GM19035 (cell line): Measurements from ENCODE around the gene RBM12.
A peak's percentile ranks its signal among the peaks of the same experiment; 100 is the strongest.

ENCODE experiments used
- ATAC-seq: cut with Tn5 transposase; IDR thresholded peaks from one replicate; pipeline ENCODE4 v1.9.1; 2021; ENCODE audit not compliant: unreplicated experiment

The RBM12 gene

GRCh38 chr20:35626386-35627001 is 38.2 kb downstream of the RBM12 start:
- no peak for ATAC-seq

- ATAC-seq = no peak
These were observed 38.9 kb downstream of the RBM12 start for GRCh38 chr20:35625584-35626385.

- ATAC-seq = no peak
These were observed 43.1 kb downstream of the RBM12 start for GRCh38 chr20:35621560-35621946.

- ATAC-seq = no peak
These were observed 43.7 kb downstream of the RBM12 start for GRCh38 chr20:35620818-35621559.

GRCh38 chr20:35619196-35620095 is 45.3 kb downstream of the RBM12 start:
- ATAC-seq = peak; percentile 38

- ATAC-seq = no peak
These were observed 46.2 kb downstream of the RBM12 start for GRCh38 chr20:35618263-35619131.

- no peak for ATAC-seq
These were observed 47.1 kb downstream of the RBM12 start for GRCh38 chr20:35617397-35618262.

DNA sequence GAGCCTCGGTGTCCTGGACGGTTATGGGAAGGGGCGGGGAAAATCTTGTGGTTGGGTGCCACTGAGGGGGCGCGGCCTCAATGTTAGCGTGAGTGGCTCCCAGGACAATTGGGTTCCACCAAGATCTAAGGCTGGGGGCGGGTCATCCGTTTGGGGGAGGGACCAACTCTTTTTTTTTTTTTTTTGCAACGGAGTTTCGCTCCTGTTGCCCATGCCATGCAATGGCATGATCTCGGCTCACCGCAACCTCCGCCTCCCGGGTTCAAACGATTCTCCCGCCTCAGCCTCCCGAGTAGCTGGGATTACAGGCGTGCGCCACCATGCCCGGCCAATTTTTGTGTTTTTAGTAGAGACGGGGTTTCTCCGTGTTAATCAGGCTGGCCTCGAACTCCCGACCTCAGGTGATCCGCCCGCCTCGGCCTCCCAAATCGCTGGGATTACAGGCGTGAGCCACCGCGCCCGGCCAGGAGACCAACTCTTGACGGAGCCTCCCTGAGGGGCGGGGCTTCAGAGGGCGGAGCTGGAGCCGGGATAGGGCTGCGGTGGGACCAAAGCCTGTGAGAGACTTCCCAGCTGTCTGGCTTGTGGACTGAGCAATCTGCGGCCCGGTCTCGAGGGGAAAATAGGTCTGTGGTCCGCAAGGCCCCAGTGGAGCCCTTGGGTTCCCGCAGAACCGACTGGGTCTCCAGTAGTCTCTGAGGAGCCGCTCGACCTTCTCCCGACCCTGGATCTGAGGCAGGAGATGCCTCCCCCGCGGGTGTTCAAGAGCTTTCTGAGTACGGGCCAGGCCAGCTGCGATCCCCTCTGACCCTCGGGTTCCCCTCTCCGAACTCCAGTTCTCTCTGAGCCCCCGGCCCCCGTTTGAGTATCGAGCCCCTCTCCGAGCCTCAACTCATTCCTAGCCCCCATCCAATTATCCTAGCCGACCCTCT is 48.0 kb downstream of the RBM12 start:
- ATAC-seq = peak; percentile 25

- peak; percentile 74 for ATAC-seq
These were observed 48.8 kb downstream of the RBM12 start, which contains the start of gene SPAG4 for GRCh38 chr20:35615667-35616464. SPAG4 (plus strand) TSS chr20:35615829; CDS start chr20:35616004, 175 bp downstream.

DNA sequence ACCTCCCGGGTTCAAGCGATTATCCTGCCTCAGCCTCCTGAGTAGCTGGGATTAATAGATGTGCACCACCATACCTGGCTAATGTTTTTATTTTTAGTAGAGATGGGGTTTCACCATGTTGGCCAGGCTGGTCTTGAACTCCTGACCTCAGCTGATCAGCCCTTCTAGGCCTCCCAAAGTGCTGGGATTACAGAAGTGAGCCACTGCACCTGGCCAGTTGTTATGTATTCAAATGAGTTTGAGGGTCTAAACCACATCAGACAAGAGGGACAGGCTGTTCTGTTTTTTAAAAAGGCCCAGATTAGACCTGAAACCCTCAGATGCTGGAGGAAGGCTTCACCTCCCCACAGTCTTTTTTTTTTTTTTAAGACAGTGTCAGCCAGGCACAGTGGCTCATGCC is 53.2 kb downstream of the RBM12 start:
- ATAC-seq = peak; percentile 20

- ATAC-seq = no peak
These were observed 53.8 kb downstream of the RBM12 start for GRCh38 chr20:35610833-35611427.

DNA sequence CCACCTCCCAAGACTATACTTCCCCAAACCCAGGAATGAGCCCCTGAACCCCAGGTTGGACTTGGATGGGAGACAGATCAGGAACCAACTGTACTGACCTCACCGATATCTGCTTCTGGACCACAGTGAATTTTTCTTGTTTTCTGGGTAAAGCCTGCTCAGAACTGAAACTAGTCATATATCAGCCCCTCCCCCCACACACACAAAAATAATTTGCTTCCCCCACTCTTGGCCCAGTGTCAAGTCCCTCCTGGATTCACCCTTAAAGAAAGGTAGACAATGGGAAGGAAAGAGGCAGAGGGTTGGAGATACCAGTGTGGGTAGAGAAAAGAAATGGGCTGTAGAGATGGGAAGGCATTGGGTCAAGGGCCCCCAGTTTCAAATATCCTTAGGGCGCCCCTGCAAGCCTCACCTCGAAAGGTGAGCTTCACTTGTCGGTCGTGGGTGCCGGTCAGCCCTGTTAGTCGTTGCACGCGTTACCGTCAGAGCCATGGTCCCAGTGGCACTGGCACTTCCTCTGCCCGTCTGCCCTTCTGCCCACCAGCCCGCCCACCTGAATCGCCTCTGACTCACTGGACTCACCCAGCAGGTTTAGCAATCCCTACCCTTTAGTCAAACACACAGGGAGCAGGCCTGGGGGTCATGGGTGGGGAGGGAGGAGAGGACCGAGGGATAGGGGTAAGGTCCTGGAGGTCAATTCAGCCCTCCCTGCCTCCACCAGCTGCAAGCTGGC is 57.5 kb downstream of the RBM12 start:
- ATAC-seq = no peak

GRCh38 chr20:35606127-35606526 is 58.6 kb downstream of the RBM12 start:
- no peak for ATAC-seq

- no peak for ATAC-seq
These were observed 60.3 kb downstream of the RBM12 start for GRCh38 chr20:35604449-35604747.

- no peak for ATAC-seq
These were observed 60.8 kb downstream of the RBM12 start for GRCh38 chr20:35603695-35604448.
